NCI-H2081 treated with DMSO at 0.1 percent for 48 hours (cell line): ENCODE measurements around the gene MYPN.
A peak's percentile ranks its signal among the peaks of the same experiment; 100 is the strongest.
"Not testable (repeated sequence)": the region's sequence is repeated elsewhere in the genome, so short reads cannot be mapped to it uniquely, and the experiment has no call there.

ENCODE experiments used
- DNase-seq: peaks from one replicate; lab custom pipeline; 2025; lab: John Stamatoyannopoulos, UW

Gene MYPN

DNA sequence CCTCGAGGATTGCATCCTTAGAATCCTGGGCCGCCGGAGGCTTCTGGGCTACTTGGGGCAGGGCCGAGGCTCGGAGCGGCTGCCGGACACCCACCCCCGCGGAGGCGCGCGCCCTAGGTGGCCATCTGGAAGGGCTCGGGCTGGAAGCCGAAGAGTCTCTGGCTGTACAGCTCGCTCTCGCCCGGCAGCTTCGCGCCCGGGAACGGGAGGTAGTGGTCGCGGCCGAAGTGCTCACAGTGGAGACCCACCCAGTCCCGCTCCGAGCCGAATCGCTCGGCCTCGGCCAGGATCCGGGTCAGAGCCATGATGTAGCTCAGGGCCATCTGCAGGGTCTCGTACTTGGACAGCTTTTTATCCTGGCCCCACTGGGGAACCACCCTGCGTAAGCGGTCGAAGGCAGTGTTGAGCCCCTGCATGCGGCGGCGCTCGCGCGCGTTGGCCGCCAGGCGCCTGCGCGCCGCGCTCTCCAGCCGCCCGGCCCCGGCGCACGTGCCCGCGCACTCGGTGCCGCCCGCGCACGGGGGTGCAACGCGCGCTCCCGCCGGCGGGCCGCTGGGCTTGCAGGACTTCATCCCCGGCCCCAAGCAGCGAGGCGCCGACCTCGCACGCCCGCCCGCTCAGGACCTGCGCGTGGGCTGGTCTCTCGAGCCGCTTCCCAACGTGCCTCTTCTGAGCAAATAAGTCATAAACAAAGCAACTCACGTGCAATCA, 122.0 kb downstream of the MYPN start:
- DNase-seq, result peak; percentile 6

DNA sequence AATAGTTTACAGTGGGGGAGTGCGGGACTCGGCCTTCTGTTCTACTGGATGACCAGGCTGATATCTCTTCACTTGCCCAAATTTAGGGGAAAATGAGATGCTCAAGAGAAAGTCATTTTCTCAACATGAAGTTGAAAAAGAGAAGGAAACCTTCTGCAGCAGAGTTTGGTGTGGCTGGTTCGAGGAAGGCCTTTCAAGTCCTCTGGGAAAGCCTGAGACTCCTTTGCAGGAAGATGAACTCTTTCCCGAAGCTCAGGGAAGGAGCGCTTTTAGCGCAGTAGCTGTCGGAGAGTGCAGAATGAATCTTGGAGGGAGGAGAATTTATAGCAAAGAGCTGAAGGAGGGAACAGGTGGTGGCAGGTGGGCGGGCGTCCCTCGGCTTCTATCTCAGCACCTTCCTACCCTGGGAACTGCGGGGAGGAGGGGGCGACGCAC, 122.5 kb downstream of the MYPN start, which contains the start of gene ATOH7:
Gene ATOH7 (minus strand): TSS at position 297 of the 435 bp plus-strand sequence. CDS start 436 bp downstream, outside the sequence.
- DNase-seq, result no peak

DNA sequence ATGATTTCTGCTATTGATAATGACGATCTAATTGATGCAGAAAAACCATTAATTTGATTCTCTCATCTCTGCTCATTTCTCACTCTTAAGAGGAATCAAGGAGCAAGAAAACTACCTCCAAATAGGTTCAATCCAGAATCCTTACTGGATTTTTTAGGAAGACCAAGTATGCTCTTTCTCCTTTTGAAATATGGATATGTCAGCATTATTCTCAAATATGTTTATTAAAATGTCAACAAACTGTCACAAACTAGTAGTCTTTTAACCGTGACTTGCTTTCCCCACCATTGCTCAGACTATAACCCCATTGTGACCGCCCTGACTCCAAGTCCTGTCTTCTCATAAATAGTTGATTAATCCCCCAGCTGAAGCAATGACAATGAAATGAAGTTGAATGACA, 123.8 kb downstream of the MYPN start:
- DNase-seq, result no peak

DNA sequence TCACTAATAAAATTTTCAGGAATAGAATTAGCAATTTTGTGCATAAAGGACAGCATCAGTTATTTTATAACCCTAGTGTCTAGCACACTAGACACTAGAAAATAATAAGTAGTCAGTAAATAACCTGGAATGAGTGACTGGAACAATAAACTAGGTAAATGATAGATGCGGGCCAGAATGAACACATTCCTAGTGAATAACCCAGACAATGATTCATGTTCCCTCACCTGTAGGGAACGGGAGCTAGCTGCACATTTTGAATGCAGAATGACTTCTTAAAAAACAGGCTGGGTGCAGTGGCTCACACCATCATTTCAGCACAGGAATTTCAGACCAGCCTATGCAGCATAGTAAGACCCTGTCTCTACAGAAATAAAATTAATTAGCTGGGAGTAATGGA, 125.8 kb downstream of the MYPN start:
- no peak for DNase-seq

DNA sequence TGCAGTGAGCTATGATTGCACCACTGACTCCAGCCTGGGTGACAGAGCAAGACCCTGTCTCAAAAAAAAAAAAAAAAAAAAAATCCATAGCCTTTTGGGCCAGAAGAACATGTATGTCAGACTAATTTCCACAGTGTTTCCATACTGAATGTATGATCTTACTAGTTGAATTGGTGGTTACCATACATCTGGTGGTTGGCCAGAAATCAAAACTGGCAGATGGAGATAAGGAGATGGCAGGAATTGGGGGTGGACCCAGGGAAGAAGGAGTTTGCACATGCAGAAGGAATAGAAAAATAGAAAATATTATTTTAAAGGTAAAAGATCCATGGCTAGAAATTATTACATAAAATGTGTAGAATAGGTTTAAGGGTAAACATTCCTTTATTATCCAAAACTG, 126.3 kb downstream of the MYPN start:
- no peak for DNase-seq

- DNase-seq, result no peak
These were observed 127.9 kb downstream of the MYPN start for GRCh38 chr10:68237173-68237572.

DNA sequence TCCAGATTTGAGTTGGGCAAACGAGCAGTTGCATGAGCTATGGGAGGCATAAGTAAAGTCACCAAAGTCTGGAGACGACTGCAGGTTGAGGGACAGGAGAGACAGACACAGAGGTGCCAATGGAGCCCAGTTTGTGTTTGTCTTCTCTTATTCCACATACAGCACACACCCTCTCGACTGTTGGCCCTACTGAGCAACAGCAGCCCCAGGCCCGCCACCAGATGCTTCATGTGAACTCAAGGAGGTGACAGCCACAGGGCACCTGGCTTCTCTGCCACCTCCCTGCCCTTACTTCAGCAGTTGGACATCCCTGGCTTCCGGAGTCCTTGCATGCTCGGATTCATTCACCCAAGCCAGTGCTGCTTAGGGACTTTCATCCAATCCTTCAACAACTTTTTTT, 129.1 kb downstream of the MYPN start:
- DNase-seq, result no peak

DNA sequence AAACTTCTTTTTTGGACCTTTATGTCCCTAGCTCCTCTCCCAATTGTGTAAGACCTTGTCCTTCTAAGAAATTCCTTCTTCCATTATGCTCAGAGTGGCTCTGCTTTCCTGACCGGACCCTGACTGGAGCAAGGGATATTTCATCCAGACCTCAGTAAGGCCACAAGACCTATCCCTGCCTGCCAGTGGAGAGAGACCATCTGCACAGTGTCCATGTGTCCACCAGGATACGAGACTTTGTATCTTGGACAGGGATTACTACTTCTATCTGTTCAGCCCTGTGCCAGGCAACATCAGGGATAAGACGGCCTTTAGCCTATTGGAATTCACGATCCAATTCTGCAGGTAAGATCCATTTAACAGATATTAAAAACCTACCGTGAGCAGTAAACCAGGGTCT, 129.8 kb downstream of the MYPN start:
- no peak for DNase-seq

DNA sequence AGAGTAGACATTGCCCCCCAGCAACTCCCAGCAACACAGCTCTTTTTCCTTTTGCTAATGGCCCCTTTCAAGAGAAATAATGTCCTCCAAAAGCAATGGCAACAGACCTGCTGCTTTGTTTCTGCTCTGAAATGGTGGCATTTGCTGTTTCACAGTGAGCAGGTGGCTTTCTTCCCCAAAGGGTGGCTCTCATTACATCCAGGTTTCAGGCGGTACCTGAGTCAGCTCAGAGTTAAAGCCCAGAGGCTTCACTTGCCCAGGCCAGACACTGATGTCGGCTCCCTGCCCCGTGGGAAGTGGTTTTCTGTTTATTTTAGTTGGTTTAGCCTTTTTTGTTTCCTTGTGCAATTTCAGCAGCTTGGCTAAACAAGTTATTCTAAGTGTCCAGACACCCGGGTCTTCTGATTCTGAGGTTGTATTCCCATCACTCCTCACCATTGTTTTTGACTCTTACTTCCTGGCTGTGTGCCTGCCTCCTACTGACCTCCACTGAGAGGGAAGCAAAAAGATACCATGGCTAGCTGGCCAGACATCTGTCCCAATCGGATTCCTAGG, 130.4 kb downstream of the MYPN start:
- DNase-seq, result no peak

GRCh38 chr10:68242051-68242450, 132.8 kb downstream of the MYPN start:
- DNase-seq, result no peak

DNA sequence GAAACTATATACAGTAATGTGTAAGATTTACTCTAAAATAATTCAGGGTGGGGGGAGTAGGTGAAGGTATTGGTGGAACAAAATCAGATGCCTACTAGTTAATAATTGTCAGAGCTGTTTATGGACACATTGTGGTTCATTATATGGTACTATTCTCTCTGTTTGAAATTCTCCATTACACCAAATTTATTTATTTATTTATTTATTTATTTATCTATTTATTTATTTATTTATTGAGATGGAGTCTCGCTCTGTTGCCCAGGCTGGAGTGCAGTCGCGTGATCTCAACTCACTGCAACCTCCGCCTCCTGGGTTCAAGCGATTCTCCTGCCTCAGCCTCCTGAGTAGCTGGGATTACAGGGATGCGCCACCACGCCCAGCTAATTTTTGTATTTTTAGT, 137.1 kb downstream of the MYPN start:
- not testable (repeated sequence) for DNase-seq

DNA sequence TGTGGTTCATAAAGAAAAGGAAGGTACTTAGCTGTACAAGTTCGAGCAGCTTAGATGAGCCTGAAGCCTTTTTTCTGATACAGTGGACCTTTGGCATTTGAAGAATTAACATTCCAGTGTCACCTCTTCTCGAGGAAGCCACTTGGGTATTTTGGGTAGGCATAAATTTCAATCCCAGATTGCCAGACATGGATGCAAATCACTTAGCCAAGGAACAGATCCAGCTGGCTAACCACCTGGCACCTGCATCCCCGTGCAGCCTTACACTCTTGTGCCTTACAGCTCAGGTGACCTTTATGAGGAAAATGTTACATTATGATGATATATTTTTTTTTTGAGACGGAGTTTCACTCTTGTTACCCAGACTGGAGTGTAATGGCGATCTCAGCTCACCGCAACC, 138.6 kb downstream of the MYPN start:
- DNase-seq, result no peak

- no peak for DNase-seq
These were observed 140.0 kb downstream of the MYPN start for GRCh38 chr10:68249297-68249696.

GRCh38 chr10:68251151-68251550, 141.9 kb downstream of the MYPN start:
- DNase-seq, result no peak

- DNase-seq, result no peak
These were observed 142.6 kb downstream of the MYPN start for GRCh38 chr10:68251625-68252495.

GRCh38 chr10:68253346-68253745, 144.1 kb downstream of the MYPN start:
- no peak for DNase-seq

GRCh38 chr10:68261132-68261856, 152.0 kb downstream of the MYPN start:
- no peak for DNase-seq
